CD4-positive, alpha-beta T cell treated with Interleukin-10 for 1 hour (primary cell): ENCODE measurements around the gene SOWAHC.
"Not testable (repeated sequence)": the region's sequence is repeated elsewhere in the genome, so short reads cannot be mapped to it uniquely, and the experiment has no call there.

Experiments used
- DNase-seq: peaks from one replicate; pipeline ENCODE4 v3.0.0-alpha.2; 2020

Gene SOWAHC

DNA sequence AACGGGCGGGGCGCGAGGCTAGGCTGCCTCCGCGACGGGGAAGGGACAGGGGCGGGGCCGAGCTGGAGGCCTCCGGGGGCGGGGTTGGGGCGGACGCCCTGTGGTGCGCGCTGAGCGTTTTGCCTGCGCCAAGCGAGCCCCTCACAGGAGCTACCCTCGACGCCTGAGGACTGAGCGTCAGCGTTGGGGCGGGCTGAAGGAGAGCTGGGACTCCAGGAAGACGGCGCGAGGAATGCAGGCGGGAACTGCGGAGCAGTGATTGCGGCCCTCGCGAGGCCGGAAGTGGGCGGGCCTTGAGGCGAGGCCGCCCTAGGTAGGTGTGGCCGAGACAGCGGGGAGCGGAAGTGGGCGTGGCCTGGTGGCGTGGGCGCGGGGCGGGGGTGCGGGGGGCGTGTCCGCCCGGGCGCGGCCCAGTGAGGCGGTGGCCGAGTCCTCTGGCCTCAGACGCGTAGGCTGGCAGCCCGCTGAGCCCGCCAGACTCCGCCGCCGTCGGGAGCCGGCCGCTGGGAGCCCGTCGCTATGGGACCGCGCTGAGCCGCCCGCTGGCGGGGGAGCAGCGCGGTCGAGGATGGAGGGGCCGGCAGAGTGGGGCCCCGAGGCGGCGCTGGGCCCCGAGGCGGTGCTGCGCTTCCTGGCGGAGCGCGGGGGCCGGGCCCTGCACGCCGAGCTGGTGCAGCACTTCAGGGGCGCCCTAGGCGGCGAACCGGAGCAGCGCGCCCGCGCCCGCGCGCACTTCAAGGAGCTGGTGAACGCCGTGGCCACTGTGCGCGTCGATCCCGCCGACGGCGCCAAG, at the start of gene SOWAHC, which contains the start of gene SEPTIN10:
Gene SOWAHC, plus strand, starts transcription at position 443 of the 793 bp plus-strand sequence. Its CDS starts 126 bp downstream, at position 569.
Gene SEPTIN10, minus strand, starts transcription at position 45 of the 793 bp plus-strand sequence. CDS start 139 bp downstream, outside the sequence.
- DNase-seq = peak; percentile 81

DNA sequence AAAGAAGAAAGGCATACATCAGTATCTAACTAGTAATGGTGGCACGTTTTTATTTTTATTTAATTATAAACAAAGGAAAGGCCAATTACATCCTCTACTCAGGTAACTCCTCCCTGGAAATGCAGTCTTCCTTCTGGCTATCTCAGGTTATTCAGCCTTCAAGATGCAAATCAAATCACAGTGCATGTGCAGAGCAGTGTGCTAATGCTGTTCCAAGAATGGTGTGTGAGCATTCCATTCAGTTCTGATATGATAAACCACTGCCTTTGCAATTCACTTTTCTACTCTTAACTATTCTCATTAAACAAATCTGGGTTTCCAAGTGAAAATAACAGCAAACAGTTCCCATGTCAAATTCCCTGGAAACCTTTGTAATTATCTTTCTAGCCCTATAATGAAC, 38.8 kb upstream of the SOWAHC start:
- no peak for DNase-seq

DNA sequence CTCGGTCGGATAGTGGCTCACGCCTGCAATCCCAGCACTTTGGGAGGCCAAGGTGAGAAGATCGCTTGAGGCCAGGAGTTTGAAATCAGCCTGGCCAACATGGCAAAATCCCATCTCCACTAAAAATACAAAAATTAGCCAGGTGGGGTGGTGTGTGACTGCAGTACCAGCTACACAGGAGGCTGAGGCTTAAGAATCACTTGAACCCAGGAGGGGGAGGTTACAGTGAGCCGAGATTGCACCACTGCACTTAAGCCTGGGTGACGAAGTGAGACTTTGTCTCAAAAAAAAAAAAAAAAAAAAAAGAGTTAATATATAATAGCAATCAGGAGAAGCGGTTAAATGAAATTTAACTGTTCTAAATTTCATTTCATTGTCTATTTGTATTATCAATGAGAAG, 36.5 kb upstream of the SOWAHC start:
- DNase-seq = not testable (repeated sequence)

DNA sequence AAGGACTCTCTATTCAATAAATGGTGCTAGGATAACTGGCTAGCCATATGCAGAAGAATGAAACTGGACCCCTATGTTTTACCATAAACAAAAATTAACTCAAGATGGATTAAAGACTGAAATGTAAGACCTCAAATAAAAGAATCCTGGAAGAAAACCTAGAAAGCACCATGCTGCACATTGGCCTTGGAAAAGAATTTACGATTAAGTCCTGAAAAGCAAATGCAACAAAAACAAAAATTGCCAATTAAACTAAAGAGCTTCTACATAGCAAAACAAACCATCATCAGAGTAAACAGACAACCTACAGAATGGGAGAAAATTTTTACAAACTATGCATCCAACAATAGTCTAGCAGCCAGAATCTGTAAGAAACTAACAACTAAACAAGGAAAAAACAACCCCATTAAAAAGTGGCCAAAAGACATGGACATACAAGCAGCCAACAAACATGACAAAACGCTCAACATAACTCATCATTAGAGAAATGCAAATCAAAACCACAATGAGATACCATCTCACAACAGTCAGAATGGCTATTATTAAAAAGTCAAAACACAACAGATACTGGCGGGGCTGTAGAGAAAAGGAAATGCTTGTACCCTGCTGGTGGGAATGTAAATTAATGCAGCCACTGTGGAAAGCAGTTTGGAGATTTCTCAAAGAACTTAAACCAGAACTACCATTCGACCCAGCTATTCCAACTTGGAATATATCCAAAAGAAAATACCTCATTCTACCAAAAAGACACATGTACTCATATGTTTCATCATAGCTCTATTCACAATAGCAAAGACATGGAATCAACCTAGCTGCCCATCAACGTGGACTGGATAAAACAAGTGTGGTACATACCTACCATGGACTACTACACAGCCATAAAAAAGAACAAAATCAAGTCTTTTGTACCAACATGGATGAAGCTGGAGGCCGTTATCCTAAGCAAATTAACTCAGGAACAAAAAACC, 31.0 kb upstream of the SOWAHC start:
- no peak for DNase-seq

DNA sequence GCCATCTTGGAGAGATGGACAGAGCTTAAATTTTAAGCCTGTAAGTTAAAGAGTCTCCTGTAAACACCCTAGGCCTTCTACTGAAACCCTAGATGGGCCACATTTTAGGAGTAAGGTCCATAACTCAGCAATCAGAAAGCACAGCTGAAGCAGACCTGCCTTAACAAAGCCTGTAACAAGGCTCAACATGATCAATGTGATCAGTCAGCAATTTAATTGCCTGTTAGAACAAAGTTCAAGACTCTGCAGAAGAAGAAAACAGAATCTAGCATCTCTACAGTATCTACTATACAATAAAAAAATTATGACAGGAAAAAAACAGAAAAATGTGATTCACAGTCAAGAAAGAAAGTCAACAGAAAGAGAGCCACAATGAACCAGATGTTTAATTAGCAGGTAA, 27.5 kb upstream of the SOWAHC start:
- DNase-seq = no peak

DNA sequence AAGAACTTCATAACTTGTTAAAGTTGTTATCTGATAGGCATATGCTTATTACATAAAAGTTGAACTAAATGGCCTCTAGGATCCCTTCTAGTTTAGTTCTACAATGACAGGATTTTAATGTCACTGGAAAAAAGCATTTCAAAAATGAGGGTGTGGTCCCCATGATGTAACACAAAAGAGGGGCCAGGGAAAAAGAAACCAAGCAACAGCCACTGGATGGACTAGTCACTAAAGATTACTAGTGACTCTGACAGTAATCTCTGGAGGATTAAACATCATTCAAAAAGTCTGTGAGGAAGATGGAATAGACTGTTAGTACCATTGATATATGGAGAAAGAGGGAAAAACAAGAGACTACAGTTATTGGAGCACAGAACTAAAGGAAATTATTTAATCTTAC, 23.0 kb upstream of the SOWAHC start:
- no peak for DNase-seq

GRCh38 chr2:109592905-109593304, 21.3 kb upstream of the SOWAHC start:
- DNase-seq = no peak

GRCh38 chr2:109594246-109594885, 19.8 kb upstream of the SOWAHC start:
- DNase-seq = no peak

DNA sequence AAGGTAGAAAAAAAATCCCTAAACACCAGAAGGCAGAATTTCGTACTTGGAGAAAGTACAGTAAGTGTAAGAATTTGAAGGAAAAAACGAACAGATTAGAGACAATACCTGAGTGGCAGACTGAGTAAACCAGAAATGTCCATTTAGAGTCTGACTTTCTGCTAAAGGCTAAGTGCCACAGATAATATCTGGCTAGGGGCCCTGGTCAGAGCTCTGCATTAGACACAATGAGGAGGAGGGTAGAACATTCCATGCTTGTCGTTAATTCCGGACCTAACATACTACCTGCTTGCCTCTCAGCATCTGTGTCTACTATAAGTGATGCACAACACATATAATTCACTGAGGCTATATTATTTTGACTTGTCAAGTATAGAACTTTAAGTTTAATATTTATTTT, 18.5 kb upstream of the SOWAHC start:
- no peak for DNase-seq

- no peak for DNase-seq
Observed at GRCh38 chr2:109597283-109597682, 16.9 kb upstream of the SOWAHC start.

GRCh38 chr2:109601783-109602182, 12.4 kb upstream of the SOWAHC start:
- DNase-seq = no peak

DNA sequence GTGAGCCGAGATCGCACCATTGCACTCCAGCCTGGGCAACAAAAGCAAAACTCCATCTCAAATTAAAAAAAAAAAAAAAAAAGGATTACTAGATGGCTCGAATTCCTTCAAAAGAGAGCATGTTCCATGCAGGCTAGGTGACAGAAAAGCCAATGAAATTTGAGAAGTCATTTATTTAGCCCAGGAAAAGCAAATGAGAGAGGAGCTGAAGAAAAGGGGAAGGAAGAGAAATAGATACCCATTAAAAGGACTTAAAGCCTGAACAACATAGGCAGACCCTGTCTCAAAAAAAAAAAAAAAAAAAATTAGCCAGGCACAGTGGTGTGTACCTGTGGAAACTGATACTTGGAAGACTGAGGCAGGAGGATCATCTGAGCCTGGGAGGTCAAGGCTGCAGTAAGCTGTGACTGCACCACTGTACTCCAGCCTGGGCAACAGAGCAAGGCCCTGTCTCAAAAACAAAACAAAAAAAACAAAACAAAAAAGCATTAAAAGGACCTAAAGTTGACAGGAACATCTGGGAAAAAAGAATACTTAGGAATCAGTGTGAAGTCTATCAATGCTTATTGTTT, 11.5 kb upstream of the SOWAHC start:
- DNase-seq = no peak

DNA sequence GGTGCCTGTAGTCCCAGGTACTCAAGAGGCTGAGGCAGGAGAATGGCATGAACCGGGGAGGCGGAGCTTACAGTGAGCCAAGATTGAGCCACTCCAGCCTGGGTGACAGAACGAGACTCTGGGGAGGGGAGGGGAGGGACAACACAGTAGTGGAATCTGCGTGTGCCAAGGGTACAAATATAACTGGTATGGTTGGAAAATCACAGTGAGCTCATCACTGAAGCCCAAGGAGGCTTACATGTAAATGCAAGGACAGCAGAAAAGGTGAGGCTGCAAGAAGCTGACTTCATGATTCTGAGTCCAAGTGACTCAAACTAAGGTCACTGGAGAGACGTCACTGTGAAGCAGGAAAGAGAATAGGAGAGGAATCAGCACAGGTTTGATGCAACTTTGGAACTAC, 9.6 kb upstream of the SOWAHC start:
- DNase-seq = no peak

- DNase-seq = no peak
Observed at GRCh38 chr2:109607766-109608165, 6.4 kb upstream of the SOWAHC start.

- DNase-seq = no peak
Observed at GRCh38 chr2:109609352-109610024, 4.7 kb upstream of the SOWAHC start.

- no peak for DNase-seq
Observed at GRCh38 chr2:109611467-109612095, 2.6 kb upstream of the SOWAHC start.

DNA sequence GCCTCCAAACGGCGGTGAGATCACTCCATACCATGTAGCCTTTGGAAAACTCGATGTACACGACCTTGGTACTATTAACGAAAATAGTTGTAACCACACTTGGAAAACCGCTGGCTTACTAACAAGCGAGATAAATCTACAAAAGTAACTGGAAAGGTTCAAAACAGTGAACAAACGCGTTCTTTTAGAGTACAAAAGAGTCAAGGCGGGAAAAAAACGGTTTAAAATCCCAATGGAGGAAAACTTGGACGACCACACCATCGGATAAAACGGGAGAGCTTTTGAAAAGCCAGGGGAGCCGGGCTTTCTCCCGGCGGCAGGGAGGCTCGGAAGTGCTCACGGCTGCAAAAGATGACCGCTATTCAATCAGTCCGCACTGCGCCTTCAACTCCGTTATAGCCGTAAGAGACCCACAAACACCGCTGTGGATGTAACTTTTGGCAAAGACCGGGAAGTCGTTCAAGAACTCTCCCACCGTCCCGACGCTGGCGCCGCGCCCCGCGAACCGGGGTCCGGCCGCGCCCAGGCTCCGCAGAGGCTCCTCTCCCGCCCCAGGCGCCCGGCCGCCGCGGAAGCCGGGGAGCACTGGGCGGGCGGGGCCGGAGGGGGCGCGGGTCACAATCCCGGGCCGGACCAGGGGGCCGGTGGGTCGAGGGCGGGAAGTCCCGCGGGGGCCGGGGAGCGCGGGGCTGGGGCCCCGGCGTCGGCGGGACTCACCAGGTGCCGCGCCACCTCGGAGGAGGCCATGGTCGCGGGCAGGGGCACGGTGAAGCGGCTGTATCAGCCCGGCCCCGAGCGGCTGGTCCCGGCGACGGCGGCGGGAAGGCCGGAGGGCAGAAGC, 863 bp upstream of the SOWAHC start:
- DNase-seq = no peak

GRCh38 chr2:109614715-109615636, 812 bp downstream of the SOWAHC start:
- no peak for DNase-seq

- DNase-seq = no peak
Observed at GRCh38 chr2:109615637-109616144, 1.5 kb downstream of the SOWAHC start.
